ENCODE results near the gene CNR2. TPM values are rescaled to one million over a fixed set of nuclear protein-coding genes. Genes with fewer than 3 reads are reported as not detected.

CNR2 gene
- total RNA-seq, 1 experiment from 2014 or later, result not detected

DNA sequence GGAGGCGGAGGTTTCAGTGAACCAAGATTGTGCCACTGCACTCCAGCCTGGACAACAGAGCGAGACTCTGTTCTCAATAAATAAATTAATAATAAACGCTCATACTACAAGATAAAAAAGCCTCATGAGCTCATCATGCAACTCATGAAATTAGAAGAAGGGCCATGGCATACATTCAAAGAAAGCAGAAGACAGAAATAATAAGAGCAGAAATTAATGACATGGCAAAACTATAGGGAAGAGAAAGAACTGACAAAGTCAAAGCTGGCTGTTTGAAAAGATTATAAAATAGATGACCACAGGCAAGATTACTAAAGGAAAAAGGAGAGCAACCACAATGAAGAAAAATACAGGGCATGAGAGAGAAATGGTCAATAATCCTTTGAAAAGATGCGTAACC, 30.4 kb downstream of the CNR2 start:
- Histone ChIP-seq H3K4me3 (no peak overlapping the region), H3K27ac (no peak overlapping the region), H3F3A (ENCODE audit: insufficient read depth, low read depth) (no peaks in the 10 kb centered on the region), H2AFZ (no peak overlapping the region), H4K20me1 (ENCODE audit: insufficient read depth) (no peaks in the 10 kb centered on the region), H3K9me3 (ENCODE audit: insufficient read depth, low read depth) (peaks cover 5% of the 10 kb centered on the region; the same call in 1 of the 2 replicates), H3K4me1 (replicated peaks; ENCODE audit: insufficient read depth) (no peaks in the 10 kb centered on the region), H3K36me3 (ENCODE audit: low read depth) (no peaks in the 10 kb centered on the region), H3K27me3 (ENCODE audit: insufficient read depth, low read depth) (no peaks in the 10 kb centered on the region), H3K4me2 (no peak overlapping the region), H3K9me2 (ENCODE audit: insufficient read depth) (no peaks in the 10 kb centered on the region), H3K79me2 (ENCODE audit: low read depth) (no peaks in the 10 kb centered on the region)
- TF ChIP-seq, protein P1, sequence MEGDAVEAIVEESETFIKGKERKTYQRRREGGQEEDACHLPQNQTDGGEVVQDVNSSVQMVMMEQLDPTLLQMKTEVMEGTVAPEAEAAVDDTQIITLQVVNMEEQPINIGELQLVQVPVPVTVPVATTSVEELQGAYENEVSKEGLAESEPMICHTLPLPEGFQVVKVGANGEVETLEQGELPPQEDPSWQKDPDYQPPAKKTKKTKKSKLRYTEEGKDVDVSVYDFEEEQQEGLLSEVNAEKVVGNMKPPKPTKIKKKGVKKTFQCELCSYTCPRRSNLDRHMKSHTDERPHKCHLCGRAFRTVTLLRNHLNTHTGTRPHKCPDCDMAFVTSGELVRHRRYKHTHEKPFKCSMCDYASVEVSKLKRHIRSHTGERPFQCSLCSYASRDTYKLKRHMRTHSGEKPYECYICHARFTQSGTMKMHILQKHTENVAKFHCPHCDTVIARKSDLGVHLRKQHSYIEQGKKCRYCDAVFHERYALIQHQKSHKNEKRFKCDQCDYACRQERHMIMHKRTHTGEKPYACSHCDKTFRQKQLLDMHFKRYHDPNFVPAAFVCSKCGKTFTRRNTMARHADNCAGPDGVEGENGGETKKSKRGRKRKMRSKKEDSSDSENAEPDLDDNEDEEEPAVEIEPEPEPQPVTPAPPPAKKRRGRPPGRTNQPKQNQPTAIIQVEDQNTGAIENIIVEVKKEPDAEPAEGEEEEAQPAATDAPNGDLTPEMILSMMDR (conservative IDR thresholded peaks at IDR 0.05), result no peak
- no peak for TF ChIP-seq EZH2 (IDR thresholded peaks at IDR 0.05; ENCODE audit: low read depth)
- ChIA-PET POLR2A (ENCODE audit: unreplicated experiment) (no interaction called here), CTCF (interaction anchor here (0.6 kb wide), 1 partner anchor 35 kb away, joined by 3 read pairs; no protein-coding TSS in a partner anchor)
- no TSS peak for BruUV-seq (replicated peaks)
- DNase-seq, result no peak
- intact Hi-C loops (cut with micrococcal nuclease; ENCODE audit: unreplicated experiment), result no loop called here

DNA sequence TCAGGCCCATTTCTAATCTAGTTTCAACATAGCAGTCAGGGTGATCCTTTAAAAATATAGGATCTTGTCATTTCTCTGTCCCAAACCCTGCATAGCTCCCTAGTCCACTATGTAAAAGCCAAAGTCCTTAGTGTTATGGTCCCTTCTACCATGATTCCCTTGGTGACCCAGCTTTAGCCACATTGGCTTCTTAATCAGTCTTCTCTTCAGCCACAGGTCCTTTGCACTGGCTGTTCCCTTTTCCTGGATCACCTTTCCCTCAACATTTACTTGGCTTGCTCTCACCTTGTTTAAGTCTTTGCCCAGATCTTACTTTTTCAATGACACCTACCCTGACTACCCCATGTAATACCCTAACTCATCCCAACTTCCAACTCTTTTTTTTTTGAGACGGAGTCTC, 33.4 kb downstream of the CNR2 start:
- Histone ChIP-seq H3F3A (ENCODE audit: insufficient read depth, low read depth) (no peaks in the 10 kb centered on the region), H3K9me3 (ENCODE audit: insufficient read depth, low read depth) (peaks cover 5% of the 10 kb centered on the region; the same call in 1 of the 2 replicates), H3K79me2 (ENCODE audit: low read depth) (no peaks in the 10 kb centered on the region), H2AFZ (no peak overlapping the region), H3K36me3 (ENCODE audit: low read depth) (no peaks in the 10 kb centered on the region), H4K20me1 (ENCODE audit: insufficient read depth) (no peaks in the 10 kb centered on the region), H3K27me3 (ENCODE audit: insufficient read depth, low read depth) (no peaks in the 10 kb centered on the region), H3K4me2 (no peak overlapping the region), H3K4me3 (no peak overlapping the region), H3K4me1 (replicated peaks; ENCODE audit: insufficient read depth) (no peaks in the 10 kb centered on the region), H3K27ac (no peak overlapping the region), H3K9me2 (ENCODE audit: insufficient read depth) (no peaks in the 10 kb centered on the region)
- CTCF ChIA-PET, result no interaction called here
- intact Hi-C loops (cut with micrococcal nuclease; ENCODE audit: unreplicated experiment), result no loop called here
- BruUV-seq (replicated peaks), result no TSS peak
- DNase-seq, result no peak
- POLR2A ChIA-PET (ENCODE audit: unreplicated experiment), result interaction anchor here (0.6 kb wide), 1 partner anchor 578 kb away, joined by 4 read pairs; no protein-coding TSS in a partner anchor
- TF ChIP-seq, protein P1 (conservative IDR thresholded peaks at IDR 0.05), result no peak
- no peak for TF ChIP-seq EZH2 (IDR thresholded peaks at IDR 0.05; ENCODE audit: low read depth)

DNA sequence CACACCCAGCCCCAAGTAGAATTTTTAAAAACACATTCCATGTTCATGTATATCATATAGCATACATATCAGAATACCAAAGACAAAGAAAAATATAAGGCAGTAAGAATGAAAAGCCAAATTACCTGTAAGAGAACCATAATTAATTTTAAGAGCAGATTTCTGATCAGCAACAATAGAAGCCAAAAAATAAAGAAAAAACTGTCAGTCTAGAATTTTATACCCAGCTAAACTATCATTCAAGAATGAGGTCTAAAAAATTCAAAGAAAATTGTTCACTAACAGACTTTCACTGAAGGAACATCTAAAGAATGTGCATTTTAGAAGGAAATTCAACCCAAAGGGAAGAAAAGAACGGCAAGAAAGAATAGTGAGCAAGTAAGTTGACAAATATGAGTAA, 34.5 kb downstream of the CNR2 start:
- no peak overlapping the region for H2AFZ ChIP-seq
- H3K79me2 ChIP-seq (ENCODE audit: low read depth), result no peaks in the 10 kb centered on the region
- intact Hi-C loops (cut with micrococcal nuclease; ENCODE audit: unreplicated experiment), result no loop called here
- no TSS peak for BruUV-seq (replicated peaks)
- DNase-seq, result no peak
- H3K4me3 ChIP-seq, result no peak overlapping the region
- no peaks in the 10 kb centered on the region for H3K27me3 ChIP-seq (ENCODE audit: insufficient read depth, low read depth)
- TF ChIP-seq, protein P1 (conservative IDR thresholded peaks at IDR 0.05), result no peak
- no peak for TF ChIP-seq EZH2 (IDR thresholded peaks at IDR 0.05; ENCODE audit: low read depth)
- H3F3A ChIP-seq (ENCODE audit: insufficient read depth, low read depth), result no peaks in the 10 kb centered on the region
- ChIA-PET POLR2A (ENCODE audit: unreplicated experiment) (no interaction called here), CTCF (interaction anchor here (0.6 kb wide), 1 partner anchor 46 kb away, joined by 5 read pairs; no protein-coding TSS in a partner anchor)
- H4K20me1 ChIP-seq (ENCODE audit: insufficient read depth), result no peaks in the 10 kb centered on the region
- H3K27ac ChIP-seq, result no peak overlapping the region
- no peak overlapping the region for H3K4me2 ChIP-seq
- H3K9me3 ChIP-seq (ENCODE audit: insufficient read depth, low read depth), result peaks cover 5% of the 10 kb centered on the region; the same call in 1 of the 2 replicates
- no peaks in the 10 kb centered on the region for H3K36me3 ChIP-seq (ENCODE audit: low read depth)
- H3K4me1 ChIP-seq (replicated peaks; ENCODE audit: insufficient read depth), result no peaks in the 10 kb centered on the region
- H3K9me2 ChIP-seq (ENCODE audit: insufficient read depth), result no peaks in the 10 kb centered on the region

All from PC-9 (cell line).